22Rv1 (cell line): ENCODE data around the gene TMEM121.

ENCODE experiments used
- ZFX ChIP-seq: fragments of 450-650 bp; IDR thresholded peaks from 2 replicates; pipeline ENCODE4 v1.6.1; 2017; ENCODE audit warnings: antibody characterized with exemption, borderline replicate concordance
- TF ChIP-seq, protein P1 (sequence below): fragments of 450-650 bp; IDR thresholded peaks from 2 replicates; pipeline ENCODE4 v1.5.1; 2017; ENCODE audit warnings: mild to moderate bottlenecking

DNA sequence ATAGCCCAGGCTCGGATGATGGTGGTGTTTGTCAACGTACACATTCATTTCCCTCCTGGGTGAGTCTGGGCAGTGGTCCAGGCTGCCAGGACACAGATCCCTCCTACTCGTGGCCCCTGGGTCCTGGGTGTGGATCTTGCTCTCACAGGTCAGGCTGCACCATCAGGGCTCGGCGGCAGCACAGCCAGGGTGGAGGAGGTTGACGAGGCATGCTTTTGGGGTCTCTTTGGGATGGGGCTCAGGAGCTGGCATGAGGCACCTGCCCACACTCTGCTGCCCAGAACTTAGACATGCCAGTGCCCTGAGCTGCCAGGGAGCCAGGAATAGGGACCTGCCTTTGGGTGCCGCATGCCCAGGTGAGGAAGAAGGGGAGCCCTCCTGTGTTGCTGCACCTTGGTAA lies 9.7 kb downstream of the TMEM121 start:
- TF ChIP-seq, protein P1, sequence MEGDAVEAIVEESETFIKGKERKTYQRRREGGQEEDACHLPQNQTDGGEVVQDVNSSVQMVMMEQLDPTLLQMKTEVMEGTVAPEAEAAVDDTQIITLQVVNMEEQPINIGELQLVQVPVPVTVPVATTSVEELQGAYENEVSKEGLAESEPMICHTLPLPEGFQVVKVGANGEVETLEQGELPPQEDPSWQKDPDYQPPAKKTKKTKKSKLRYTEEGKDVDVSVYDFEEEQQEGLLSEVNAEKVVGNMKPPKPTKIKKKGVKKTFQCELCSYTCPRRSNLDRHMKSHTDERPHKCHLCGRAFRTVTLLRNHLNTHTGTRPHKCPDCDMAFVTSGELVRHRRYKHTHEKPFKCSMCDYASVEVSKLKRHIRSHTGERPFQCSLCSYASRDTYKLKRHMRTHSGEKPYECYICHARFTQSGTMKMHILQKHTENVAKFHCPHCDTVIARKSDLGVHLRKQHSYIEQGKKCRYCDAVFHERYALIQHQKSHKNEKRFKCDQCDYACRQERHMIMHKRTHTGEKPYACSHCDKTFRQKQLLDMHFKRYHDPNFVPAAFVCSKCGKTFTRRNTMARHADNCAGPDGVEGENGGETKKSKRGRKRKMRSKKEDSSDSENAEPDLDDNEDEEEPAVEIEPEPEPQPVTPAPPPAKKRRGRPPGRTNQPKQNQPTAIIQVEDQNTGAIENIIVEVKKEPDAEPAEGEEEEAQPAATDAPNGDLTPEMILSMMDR = no peak
- no peak for TF ChIP-seq ZFX
